HG02642 (cell line): ENCODE measurements around the gene GRIK3.

Experiments
- ATAC-seq: cut with Tn5 transposase; IDR thresholded peaks from one replicate; pipeline ENCODE4 v1.9.1; 2021; ENCODE audit warnings: mild to moderate bottlenecking; ENCODE audit not compliant: unreplicated experiment, poor library complexity

The GRIK3 gene

DNA sequence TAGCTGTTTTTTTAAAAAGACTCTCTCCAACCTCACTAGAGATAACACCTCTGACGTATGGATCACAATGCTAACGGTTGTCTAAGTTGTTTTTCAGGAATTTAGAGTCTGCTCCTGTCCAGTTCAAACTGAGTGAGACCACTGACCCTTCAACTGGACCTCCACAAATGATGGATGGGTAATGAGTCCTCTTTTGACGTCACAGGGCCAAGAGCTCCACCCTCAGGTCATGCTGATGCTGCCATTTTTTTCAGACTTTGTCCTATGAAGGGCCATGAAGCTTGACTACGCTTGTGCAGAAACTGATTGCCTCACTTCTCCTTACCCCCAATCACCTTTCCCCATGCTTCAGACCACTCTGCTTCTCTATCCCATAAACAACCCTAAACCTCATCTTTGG lies 16.6 kb downstream of the GRIK3 start:
- ATAC-seq = no peak

DNA sequence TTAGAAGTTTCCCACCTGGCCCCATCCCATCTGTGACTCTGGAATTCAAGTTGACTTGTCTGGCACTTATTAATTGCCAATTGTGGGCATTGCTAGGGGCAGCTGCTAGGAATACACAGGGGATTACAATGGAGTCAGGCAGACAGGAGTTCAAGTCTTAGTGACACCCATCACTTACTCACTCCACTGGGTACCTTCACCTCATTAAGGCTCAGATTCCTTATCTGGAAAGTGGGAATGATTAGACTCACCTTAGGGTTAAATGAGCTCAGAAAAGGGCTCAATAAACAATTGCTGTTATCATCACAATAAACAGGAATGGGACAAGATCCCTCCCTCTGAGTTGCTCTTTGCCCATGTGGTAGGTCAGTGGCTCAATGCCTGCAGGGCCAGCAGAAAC lies 18.2 kb downstream of the GRIK3 start:
- no peak for ATAC-seq

DNA sequence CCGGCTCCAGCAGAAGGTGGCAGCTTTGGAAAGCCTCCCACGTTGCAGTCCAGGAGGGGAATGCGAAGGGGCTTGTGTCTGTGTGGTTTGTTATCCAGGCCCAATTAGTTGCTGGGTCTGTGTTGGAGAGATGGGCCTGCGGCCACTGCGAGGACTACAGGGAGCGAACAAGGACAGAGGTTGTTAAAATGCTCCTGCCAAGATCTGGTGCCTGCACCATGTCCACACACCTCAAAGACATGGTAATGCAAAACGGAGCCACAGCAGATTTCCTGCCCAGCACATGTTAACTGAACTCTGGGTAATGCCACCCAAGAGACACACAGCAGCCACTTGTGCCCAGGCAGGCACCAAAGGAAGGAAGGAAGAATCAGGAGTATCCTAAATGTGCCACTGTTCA lies 18.6 kb downstream of the GRIK3 start:
- no peak for ATAC-seq

DNA sequence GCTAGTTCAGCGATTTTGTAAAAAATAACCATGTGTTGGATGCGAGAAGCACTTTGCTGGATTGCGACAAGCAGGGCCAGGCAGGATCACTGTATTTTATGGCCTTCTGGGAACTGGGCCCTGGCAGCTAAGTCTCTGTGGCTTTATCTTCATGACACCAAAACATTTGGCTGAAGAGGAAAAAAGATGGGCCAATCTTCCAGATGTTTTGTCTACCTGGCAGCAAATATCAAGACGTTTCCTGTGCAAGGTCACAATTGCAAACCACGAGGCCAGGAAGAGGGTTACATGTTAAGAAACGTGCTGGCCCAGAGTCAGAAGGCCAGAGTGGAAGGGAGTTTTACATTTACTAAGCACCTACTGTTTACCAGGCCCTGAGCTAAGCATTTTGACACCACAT lies 22.1 kb downstream of the GRIK3 start:
- ATAC-seq = no peak

DNA sequence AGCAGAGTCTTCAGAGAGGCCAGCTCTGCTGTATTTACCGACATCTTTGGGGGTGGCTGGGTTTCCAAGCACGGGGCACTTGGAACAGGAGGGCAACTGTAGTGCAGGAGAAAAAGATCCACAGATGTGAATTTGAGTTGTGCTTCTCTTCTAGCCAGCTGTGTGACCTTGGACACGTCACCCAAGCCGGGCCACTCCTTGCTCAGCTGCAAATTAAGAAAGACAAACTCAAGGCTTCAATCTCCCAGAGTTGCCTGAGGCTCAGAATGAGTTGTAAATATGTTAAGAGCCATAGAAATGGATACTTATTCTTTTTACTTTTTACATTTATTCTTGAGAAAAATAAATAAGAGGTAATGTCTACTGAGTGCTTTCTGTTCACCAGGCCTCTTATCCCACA lies 24.3 kb downstream of the GRIK3 start:
- ATAC-seq = no peak

DNA sequence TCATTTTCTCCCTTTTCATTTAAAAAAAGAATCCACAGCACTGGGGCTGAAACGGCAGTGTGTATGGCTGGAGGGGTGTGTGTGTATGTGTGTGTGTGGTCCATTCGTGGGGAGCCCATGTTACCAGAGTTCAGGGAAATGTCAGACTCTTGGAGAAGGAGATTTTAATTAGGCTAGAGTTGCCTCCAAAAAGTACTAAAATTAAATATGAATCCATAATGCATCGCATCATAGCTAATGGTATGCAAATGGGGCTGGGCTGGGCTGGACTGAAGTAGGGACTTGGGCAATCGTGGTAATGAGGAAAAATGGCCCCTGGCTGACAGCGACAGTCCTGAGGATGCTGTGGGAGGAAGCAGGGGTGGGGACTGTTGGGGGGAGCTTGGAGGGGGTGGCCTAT lies 24.8 kb downstream of the GRIK3 start:
- ATAC-seq = no peak

DNA sequence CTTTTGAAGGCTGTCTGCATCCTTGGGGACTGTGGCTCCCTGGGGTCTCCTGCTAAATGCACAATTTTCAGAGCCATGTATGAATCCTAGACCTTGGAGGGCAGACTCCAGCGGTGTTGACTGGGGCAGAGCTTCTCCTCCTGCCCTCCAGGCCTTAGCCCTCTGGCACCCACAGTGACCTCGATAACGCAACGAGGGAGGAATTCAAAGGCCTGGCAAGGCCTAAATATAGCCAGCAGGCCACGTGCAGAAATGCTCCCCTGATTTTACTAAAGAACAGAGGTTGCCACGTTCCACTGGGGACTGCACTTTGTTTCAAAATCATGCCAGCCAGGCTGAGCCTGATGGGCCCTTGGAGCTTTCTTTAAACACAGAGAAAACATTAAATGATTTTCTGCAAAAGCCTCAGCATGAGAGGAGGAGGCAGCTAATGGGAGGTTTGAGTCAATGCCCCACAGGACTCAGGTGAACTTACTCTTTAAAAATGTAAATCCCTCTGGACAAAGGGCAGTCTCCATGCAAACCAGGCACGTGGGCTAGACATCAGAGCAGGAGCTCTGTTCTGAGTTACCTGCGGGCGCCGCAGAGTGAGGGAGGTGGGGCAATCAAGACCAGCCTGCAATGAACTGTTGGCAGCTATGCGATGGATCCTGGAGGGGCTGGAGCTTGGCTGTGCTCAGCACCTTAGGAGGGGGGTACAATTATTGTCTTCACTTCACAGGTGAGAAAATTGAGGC lies 28.0 kb downstream of the GRIK3 start:
- ATAC-seq = no peak

DNA sequence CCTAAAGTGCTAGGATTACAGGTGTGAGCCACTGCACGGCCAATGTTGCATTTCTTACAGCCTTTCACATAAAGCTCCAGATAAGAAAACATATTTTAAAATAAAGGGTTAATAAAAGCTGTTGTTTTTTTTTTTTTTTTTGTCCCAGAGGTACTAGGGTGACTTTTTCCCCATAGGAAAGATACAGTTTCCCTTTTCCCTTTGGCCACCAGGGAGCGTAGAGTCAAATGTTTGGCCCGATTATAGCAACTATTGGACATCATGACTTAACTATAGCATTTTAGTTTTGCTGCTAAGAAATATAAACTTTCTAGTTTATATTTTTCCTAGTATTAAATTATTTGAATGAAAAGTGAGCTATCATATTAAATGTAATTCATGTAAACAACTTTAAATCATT lies 31.4 kb downstream of the GRIK3 start:
- ATAC-seq = no peak

DNA sequence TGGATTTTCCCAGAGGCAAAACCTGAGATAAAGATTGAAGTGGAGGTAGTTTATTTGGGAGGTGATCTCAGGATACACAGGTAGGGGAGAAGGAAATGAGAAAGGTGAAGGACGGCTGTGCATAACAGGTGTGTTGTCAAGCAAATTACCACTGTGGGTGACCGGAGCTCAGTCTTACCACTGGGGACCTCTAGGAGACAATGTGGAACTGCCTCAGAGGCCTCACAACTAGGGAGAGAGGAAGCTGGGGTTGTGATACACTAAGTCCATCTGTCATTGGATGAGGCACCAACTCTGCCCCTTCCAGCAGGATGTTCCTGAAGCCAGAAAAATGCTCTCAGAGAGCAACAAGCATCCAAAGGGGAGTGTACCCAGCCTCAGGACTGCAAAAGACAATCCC lies 32.6 kb downstream of the GRIK3 start:
- ATAC-seq = no peak

DNA sequence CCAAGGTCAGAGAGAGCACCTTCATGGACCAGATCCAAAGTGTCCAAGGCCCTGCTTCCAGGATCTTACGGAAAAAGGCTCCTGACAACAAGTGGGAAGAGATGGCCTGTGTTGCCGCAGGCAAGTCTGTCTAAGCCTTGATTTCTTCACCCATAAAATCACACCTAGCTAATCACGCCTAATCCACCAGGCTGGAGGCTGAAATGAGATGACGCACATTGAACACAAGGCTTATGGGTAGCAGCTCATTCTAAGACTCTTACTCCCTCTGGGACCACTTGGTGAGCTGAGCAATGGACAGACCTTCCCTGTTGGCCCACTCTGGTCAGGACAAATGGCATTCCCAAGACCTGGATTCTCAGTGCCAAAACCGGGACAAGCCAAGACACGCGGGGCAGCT lies 38.2 kb downstream of the GRIK3 start:
- no peak for ATAC-seq

DNA sequence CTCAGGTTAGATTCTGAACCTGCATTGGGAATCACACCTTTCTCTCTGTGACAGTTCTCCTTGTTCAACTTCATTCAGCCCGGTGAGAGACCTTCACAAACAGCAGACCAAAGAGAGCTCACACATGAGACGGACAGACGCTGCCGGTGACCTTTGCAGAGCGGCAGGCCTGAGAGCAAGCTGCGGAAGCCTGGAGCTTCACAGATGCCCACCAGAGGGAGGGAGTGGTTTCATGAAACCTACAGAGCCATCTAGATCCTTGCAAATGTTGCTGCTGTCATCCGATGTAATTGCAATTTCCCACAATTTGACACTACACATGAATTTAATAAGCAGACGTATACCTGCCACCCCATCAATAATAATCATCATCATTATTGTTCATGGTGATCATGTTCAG lies 39.4 kb downstream of the GRIK3 start:
- no peak for ATAC-seq

DNA sequence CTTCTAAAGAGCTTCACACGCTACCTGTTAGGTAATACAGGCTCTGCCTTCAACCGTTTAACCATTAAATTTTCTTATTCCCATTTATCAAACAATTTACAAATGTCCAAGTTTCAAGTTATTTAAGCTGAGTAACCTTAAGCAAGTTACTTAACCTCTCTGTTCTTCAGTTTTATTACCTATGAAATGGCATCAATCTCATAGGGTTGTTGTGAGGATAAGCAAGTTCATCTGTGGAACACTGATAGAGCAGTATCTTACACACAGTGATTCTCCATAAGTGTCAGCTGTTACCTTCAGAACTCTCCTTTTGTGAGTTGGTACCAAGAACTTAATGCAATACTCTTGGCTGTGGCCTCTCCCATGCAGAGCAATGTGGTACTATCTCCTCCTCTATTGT lies 40.0 kb downstream of the GRIK3 start:
- no peak for ATAC-seq

DNA sequence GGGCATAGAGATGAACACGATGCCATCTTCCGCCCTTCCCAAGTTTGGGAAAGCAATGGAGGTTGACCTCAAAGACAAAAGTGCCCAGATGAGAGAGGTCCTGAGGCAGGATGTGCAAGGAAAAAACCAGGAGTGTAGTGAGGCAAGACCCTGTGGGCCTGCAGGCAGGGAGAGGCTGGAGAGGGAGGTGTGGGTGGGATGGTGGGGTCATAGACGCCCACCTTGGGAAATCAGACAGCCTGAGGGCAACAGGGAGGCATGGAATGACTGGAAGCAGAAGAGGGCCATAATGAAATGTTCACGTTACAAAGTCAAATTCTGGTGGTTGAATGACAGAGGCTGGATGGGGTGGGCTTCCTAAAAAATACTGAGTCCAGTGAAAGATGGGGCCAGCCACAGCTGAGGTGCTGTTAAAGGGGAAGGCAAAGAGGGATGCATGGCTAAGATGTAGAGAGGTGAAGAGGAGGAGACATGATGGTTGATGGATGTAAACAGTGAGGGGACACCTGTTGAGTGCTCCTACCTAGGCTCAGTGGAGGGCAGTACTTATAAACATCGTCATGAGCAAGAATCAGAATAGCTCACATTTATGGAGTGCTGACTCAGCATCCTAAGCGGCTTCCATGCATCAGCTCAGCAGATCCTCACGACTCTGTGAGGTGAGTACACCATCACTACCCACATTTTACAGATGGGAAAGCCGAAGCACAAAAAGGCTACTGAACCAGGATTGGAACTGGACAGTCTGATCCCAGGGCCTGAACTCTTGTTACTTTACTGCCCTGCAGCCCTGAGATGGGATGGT lies 42.0 kb downstream of the GRIK3 start:
- no peak for ATAC-seq

DNA sequence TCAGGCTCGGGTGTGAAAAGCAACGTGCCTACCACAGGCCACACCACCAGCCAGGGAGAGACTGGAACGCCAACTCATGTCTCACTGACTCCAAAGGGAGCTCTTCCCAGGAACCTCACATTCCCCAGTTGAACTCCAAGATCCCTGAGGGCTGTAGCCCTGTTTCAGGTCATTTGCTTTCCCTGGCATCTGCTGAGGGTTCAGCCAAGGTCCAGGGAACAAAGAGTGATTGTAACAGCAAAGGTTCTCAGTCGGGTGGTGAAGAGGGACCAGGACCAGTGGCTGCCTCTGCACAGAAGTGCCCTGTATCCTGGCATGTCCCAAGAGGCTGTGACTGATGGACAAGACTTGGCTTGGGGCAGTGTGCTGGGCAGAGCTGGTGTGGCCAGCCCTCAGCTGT lies 42.8 kb downstream of the GRIK3 start:
- ATAC-seq = no peak

DNA sequence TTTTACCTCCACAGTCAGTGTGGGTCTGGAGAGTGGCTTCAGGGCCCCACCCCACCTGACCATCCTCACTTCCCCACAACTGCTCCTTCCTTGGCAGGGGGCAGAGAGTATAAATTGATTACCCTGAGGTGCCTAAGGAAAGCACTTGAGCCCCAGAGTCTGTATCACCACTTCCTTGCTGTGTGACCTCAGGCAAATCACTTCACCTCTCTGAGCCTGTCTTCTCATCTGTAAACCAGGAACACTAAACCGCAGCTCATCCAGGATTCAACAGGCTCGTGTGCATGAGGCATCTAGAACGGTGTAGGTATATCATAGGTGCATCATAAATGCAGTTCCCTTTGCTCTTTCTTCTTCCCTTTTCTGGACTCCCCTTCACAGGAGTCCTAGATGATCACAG lies 43.4 kb downstream of the GRIK3 start:
- ATAC-seq = no peak

DNA sequence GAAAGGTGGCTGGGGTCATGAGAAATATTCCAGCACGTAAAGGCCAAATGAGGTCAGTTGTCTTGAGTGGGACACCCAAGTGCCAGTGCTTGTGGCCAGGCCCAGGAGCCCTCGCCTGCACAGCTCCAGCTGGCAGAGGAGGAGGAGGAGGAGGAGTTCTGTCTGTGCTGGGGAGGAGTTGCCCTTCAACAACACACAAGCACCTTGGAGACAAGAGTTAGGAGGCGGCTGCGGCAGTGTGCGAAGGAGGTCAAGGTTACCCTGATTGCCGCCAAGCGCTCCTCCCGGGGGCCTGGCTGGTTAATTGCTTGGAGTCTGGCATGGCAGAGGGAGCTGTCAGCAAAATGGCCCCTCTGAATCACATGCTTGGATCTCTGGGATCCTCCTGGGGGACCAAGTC lies 45.1 kb downstream of the GRIK3 start:
- ATAC-seq = no peak

DNA sequence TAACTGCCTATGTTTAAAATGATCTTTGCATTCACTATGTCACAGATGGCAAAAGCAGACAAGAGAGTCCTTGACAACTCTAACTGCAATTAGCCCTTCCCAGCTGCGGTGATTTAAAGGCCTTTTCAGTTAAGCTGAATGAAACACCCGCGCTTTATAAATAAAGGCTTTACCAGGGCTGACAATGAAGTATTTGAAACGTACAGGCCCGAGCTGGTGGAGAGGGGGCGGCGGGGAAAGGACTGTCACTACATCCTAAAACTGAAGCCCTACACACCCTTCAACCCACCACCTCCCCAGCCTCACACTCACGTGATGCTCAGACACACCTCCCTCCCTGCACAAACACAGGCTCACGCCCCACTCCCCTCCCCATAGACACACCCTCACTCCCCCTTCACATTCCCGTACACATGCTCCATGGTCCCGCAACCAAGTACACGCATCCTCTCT lies 45.5 kb downstream of the GRIK3 start:
- ATAC-seq = no peak

DNA sequence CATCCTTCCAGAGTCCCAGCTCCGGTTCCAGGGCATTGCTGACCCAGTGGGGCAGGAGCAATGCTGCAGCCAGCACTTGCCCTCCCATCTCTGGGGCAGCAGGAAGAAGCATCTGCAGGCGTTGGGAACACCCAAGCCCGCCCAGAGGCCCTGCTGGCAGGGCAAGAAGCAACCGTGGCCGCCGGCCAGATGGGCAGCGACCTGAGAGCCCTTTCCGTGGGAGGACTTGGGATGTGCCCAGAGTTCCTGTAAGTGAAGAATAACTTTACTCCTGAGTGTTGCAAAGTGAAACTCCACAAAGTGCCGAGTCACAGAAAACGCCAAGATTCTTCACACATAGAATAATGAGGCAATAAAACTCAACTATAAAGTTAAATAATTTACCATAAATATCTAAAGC lies 46.0 kb downstream of the GRIK3 start:
- ATAC-seq = no peak

DNA sequence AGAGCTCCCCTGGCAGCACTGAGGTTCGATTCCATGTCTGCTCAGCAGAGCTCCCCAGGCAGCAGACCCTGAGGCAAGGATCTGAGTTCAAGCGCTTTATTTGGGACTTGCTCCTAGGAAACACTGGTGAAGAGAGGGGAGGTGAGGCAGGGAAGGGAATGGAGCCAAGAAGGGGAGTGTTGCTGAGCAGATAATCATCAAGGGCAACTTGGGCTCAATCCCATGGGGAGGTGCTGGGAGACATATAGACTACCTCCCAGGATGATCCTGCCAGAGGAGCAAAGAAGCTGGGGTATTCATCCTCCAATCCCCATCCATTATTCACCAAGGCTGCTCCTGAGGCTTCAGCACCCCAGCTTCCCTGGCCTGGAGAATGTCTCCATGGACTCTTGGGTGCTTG lies 47.0 kb downstream of the GRIK3 start:
- no peak for ATAC-seq

DNA sequence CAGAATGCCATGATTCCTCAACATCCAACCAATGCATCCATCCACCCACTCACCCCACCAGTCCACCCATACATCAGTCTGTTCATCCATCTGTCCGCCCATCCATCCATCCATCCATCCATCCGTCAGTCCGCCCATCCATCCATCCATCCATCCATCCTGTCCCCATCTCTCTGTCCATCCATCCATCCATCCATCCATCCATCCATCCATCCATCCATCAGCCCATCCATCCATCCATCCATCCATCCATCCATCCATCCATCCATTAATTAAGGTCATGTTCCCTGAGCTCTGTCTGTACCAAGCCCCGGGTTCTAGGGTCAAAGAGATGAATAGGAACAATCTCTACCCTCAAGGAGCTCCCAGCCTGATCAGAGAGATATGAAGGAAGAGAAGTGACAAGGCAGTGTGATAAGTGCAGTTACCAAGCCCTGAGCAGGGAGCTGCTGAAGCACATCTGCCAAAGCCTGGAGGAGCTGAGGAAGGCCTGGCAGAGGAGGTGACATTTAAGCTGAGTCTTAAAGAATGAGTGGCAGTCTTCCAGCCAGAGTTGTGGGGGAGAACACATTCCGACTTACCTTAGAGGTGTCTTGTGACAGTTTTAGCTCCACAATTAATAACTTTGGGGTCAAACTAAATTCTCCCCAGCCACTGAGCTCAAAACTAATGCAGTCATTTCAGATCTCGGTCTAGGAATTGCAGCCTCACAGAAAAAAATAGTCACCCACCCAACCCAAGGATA lies 47.9 kb downstream of the GRIK3 start:
- ATAC-seq = no peak

DNA sequence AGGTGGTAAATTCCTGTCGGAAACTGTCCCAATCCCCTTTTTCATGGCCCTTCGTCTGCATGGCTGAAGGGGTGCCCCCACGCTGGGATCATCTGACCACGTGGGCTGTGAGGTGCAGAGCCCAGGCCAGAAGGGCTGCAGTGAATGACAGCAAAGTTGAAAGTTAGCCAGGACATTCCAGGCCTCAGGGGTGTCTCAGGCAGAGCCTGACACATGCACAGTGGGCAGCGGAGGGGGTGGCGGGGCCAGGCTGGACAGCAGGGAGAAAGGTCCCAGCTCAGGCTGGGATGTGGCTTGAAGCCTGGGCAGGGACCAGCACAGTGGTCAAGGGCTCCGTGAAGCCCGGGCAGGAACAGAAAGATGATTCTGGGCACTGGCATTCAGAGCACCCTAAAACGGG lies 49.6 kb downstream of the GRIK3 start:
- no peak for ATAC-seq
